ENCODE results near the gene PRM2.

DNA sequence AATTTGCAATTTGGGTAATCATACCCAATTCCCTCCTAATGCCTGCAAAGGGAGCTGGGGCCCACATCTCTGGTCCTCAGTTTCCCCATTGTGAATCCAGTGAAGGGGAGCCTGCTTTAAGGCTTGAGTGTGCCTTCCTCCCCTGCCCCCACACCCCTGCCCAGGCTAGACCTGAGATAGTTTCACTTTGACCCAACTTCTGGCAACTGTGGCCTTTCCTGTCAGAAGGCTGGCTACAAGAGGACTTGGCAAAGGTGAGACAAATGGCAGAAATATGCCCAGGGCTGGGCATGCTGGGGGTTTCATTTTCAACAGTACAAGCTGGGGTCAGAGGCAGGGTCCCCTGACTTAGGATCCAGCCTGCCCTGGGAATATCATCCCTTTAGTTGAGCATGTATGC lies 30.3 kb downstream of the PRM2 start:
- TF ChIP-seq POLR2AphosphoS5 (IDR thresholded peaks at IDR 0.05; ENCODE audit: low read depth) = no peak
- TF ChIP-seq, protein P1, sequence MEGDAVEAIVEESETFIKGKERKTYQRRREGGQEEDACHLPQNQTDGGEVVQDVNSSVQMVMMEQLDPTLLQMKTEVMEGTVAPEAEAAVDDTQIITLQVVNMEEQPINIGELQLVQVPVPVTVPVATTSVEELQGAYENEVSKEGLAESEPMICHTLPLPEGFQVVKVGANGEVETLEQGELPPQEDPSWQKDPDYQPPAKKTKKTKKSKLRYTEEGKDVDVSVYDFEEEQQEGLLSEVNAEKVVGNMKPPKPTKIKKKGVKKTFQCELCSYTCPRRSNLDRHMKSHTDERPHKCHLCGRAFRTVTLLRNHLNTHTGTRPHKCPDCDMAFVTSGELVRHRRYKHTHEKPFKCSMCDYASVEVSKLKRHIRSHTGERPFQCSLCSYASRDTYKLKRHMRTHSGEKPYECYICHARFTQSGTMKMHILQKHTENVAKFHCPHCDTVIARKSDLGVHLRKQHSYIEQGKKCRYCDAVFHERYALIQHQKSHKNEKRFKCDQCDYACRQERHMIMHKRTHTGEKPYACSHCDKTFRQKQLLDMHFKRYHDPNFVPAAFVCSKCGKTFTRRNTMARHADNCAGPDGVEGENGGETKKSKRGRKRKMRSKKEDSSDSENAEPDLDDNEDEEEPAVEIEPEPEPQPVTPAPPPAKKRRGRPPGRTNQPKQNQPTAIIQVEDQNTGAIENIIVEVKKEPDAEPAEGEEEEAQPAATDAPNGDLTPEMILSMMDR (IDR thresholded peaks at IDR 0.05; ENCODE audit: insufficient read depth, low read length) = no peak

All from HL-60 (cell line).